Endodermal cell (in vitro differentiated cells): ENCODE data around the gene GNPNAT1. TPM values are rescaled to one million over a fixed set of nuclear protein-coding genes. Genes with fewer than 3 reads are reported as not detected.

Experiments used
- DNase-seq: peaks from one replicate; pipeline ENCODE4 v3.0.0-alpha.2; 2017
- H3K27ac ChIP-seq: 2 replicates; pipeline ENCODE4 v1.5.1; 2013; ENCODE audit warnings: mild to moderate bottlenecking, low read depth, low read length, moderate library complexity
- H3K27me3 ChIP-seq: 2 replicates; pipeline ENCODE4 v1.6.1; 2013; ENCODE audit warnings: mild to moderate bottlenecking, low read length, moderate library complexity; ENCODE audit not compliant: insufficient read depth, control insufficient read depth, poor library complexity, severe bottlenecking
- H3K36me3 ChIP-seq: 2 replicates; pipeline ENCODE4 v1.7.0; 2013; ENCODE audit warnings: mild to moderate bottlenecking, low read length, moderate library complexity; ENCODE audit not compliant: control insufficient read depth, insufficient read depth
- H3K4me1 ChIP-seq: one replicate; pipeline ENCODE4 v1.7.0; 2013; ENCODE audit warnings: low read length; ENCODE audit not compliant: control insufficient read depth, insufficient read depth
- H3K4me3 ChIP-seq: 2 replicates; pipeline ENCODE4 v1.5.1; 2013; ENCODE audit warnings: mild to moderate bottlenecking, low read length, moderate library complexity
- H3K9ac ChIP-seq: 2 replicates; pipeline ENCODE4 v1.6.1; 2013; ENCODE audit warnings: mild to moderate bottlenecking, low read length, moderate library complexity; ENCODE audit not compliant: poor library complexity, severe bottlenecking; ENCODE audit errors: extremely low read depth
- H3K9me3 ChIP-seq: 2 replicates; pipeline ENCODE4 v1.6.1; 2013; ENCODE audit warnings: mild to moderate bottlenecking, low read length, moderate library complexity; ENCODE audit not compliant: control insufficient read depth
- H3K27ac Mint-ChIP-seq: 2 replicates; pipeline ENCODE4 v1.8.0; 2020; ENCODE audit warnings: mixed read lengths
- H3K27me3 Mint-ChIP-seq: 2 replicates; pipeline ENCODE4 v1.8.0; 2021; ENCODE audit warnings: mild to moderate bottlenecking, mixed read lengths; ENCODE audit not compliant: insufficient read depth
- H3K36me3 Mint-ChIP-seq: 2 replicates; pipeline ENCODE4 v1.8.0; 2020; ENCODE audit warnings: low read depth, mixed read lengths
- H3K4me1 Mint-ChIP-seq: 2 replicates; pipeline ENCODE4 v1.8.0; 2020; ENCODE audit warnings: mixed read lengths
- H3K4me3 Mint-ChIP-seq: 2 replicates; pipeline ENCODE4 v1.8.0; 2020; ENCODE audit warnings: mild to moderate bottlenecking, moderate library complexity, mixed read lengths
- H3K9me3 Mint-ChIP-seq: 2 replicates; pipeline ENCODE4 v1.8.0; 2020; ENCODE audit warnings: mild to moderate bottlenecking, mixed read lengths
- CTCF ChIP-seq: fragments of 200-600 bp; sonication (generic); conservative IDR thresholded peaks from 2 replicates; pipeline ENCODE4 v1.5.0; 2021; ENCODE audit warnings: antibody characterized with exemption, mild to moderate bottlenecking
- WGBS, 2 experiments: methylation state at CpG; one replicate each; pipeline versions ENCODE4 v1.1.5 to v1.1.7; 2013; ENCODE audit warnings: missing lambda C conversion rate in 2 of 2, mixed read lengths in 1 of 2; ENCODE audit not compliant: insufficient coverage in 1 of 2, insufficient read length in 1 of 2; 5-methylcytosine and 5-hydroxymethylcytosine counted together
- total RNA-seq, 2 donors: library from RNA; stranded (reverse); fragmentation: NEBNext Ultra II Directional in 1 of 2; extraction: Animal tissue kit (Norgen Biotek cat#: 25700) in 1 of 2; gene quantifications; 2 replicates in 1 of 2; 3 replicates in 1 of 2; pipeline ENCODE4 v1.2.1, GENCODE V29; 2021

Gene GNPNAT1
- total RNA-seq, 2 donors from 2014 or later: 68.4 to 78.2 TPM

- Histone ChIP-seq H3K36me3 (peaks cover 46% of the 10 kb centered on the region), H3K4me1 (no peaks in the 10 kb centered on the region), H3K9ac (no peak overlapping the region), H3K27me3 (no peaks in the 10 kb centered on the region), H3K27ac (no peak overlapping the region), H3K4me3 (no peak overlapping the region), H3K9me3 (no peaks in the 10 kb centered on the region)
- no peak for DNase-seq
- no peaks in the 10 kb centered on the region for H3K27me3 Mint-ChIP-seq
- H3K27ac Mint-ChIP-seq: no peak overlapping the region
- H3K4me1 Mint-ChIP-seq: no peaks in the 10 kb centered on the region
- H3K9me3 Mint-ChIP-seq: no peaks in the 10 kb centered on the region
- H3K36me3 Mint-ChIP-seq: peaks cover 41% of the 10 kb centered on the region
- no peak overlapping the region for H3K4me3 Mint-ChIP-seq
- TF ChIP-seq CTCF: no peak
- WGBS, 2 experiments: 96 to 100% methylated on average over 2 to 4 of the region's 5 CpGs
These were observed 35.6 kb downstream of the GNPNAT1 start for GRCh38 chr14:52755607-52756316.

GRCh38 chr14:52748647-52749292 lies 42.6 kb downstream of the GNPNAT1 start:
- no peaks in the 10 kb centered on the region for H3K27me3 Mint-ChIP-seq
- Histone ChIP-seq H3K9me3 (no peaks in the 10 kb centered on the region), H3K4me3 (no peak overlapping the region), H3K27ac (no peak overlapping the region), H3K9ac (no peak overlapping the region), H3K27me3 (no peaks in the 10 kb centered on the region), H3K4me1 (no peaks in the 10 kb centered on the region), H3K36me3 (peaks cover 62% of the 10 kb centered on the region)
- H3K4me3 Mint-ChIP-seq: no peak overlapping the region
- no peak for TF ChIP-seq CTCF
- H3K4me1 Mint-ChIP-seq: peaks cover 12% of the 10 kb centered on the region
- no peak for DNase-seq
- 87 to 95% methylated on average over 5 to 6 of the region's 8 CpGs for WGBS, 2 experiments
- peak overlapping the region; percentile 64 for H3K27ac Mint-ChIP-seq
- H3K36me3 Mint-ChIP-seq: peaks cover 50% of the 10 kb centered on the region
- H3K9me3 Mint-ChIP-seq: no peaks in the 10 kb centered on the region

GRCh38 chr14:52741865-52742264 lies 49.5 kb downstream of the GNPNAT1 start:
- H3K9ac ChIP-seq: no peak overlapping the region
- Mint-ChIP-seq H3K27me3 (no peaks in the 10 kb centered on the region), H3K4me1 (peaks cover 23% of the 10 kb centered on the region), H3K36me3 (peaks cover 36% of the 10 kb centered on the region), H3K27ac (peak overlapping the region; percentile 32), H3K9me3 (no peaks in the 10 kb centered on the region), H3K4me3 (no peak overlapping the region)
- peaks cover 26% of the 10 kb centered on the region for H3K36me3 ChIP-seq
- no peak overlapping the region for H3K4me3 ChIP-seq
- H3K27ac ChIP-seq: no peak overlapping the region
- peaks cover 4% of the 10 kb centered on the region for H3K4me1 ChIP-seq
- no peaks in the 10 kb centered on the region for H3K9me3 ChIP-seq
- no peak for TF ChIP-seq CTCF
- no peaks in the 10 kb centered on the region for H3K27me3 ChIP-seq
- DNase-seq: no peak
